HepG2 (cell line): ENCODE data around the gene RBM26. TPM values are rescaled to one million over a fixed set of nuclear protein-coding genes. Genes with fewer than 3 reads are reported as not detected.
A peak's percentile ranks its signal among the peaks of the same experiment; 100 is the strongest.

Source experiments
- ARID4A ChIP-seq: sonication (generic); formaldehyde crosslinking; IDR thresholded peaks from 2 replicates; pipeline ENCODE4 v1.5.0; 2020; ENCODE audit warnings: mild to moderate bottlenecking, missing genetic modification reagents, borderline replicate concordance
- ATAD3A ChIP-seq: sonication (generic); formaldehyde crosslinking; IDR thresholded peaks from 2 replicates; pipeline ENCODE4 v1.4.0; 2020; ENCODE audit warnings: missing genetic modification reagents
- BORCS8-MEF2B ChIP-seq: sonication (generic); formaldehyde crosslinking; IDR thresholded peaks from 2 replicates; pipeline ENCODE4 v1.8.0; 2022; ENCODE audit warnings: mild to moderate bottlenecking, missing genetic modification reagents
- HMGXB4 ChIP-seq, 2 experiments: sonication (generic) in 1 of 2; formaldehyde crosslinking in 1 of 2; IDR thresholded peaks; 2 replicates each; pipeline versions ENCODE4 v1.4.0 to v1.6.1; 2018 to 2020; ENCODE audit warnings: missing genetic modification reagents in 2 of 2, borderline replicate concordance in 1 of 2, low read depth in 1 of 2, mild to moderate bottlenecking in 1 of 2, missing biosample characterization in 1 of 2
- IKZF1 ChIP-seq: fragments of 450-650 bp; IDR thresholded peaks from 2 replicates; pipeline ENCODE4 v1.7.1; 2016
- KAT2B ChIP-seq: fragments of 150-350 bp; IDR thresholded peaks from 2 replicates; pipeline ENCODE4 v1.6.1; 2014; ENCODE audit warnings: low read depth, low read length, borderline replicate concordance
- MLX ChIP-seq: IDR thresholded peaks from 2 replicates; pipeline ENCODE4 v1.6.1; 2016
- MXI1 ChIP-seq: IDR thresholded peaks from 3 replicates; pipeline ENCODE4 v1.6.1; 2012; ENCODE audit warnings: low read depth, low read length, inconsistent platforms, borderline replicate concordance
- PHF21A ChIP-seq: sonication (generic); formaldehyde crosslinking; IDR thresholded peaks from 2 replicates; pipeline ENCODE4 v1.5.0; 2020; ENCODE audit warnings: mild to moderate bottlenecking, missing genetic modification reagents
- RARA ChIP-seq: IDR thresholded peaks from 2 replicates; pipeline ENCODE4 v1.6.1; 2016; ENCODE audit warnings: missing genetic modification reagents, missing compliant biosample characterization
- SAP130 ChIP-seq: IDR thresholded peaks from 2 replicates; pipeline ENCODE4 v1.6.1; 2016; ENCODE audit warnings: low read depth
- TFDP1 ChIP-seq: IDR thresholded peaks from 2 replicates; pipeline ENCODE4 v1.6.1; 2016; ENCODE audit warnings: missing compliant biosample characterization, missing genetic modification reagents, borderline replicate concordance
- ZEB1 ChIP-seq: IDR thresholded peaks from 2 replicates; pipeline ENCODE4 v1.6.1; 2012; ENCODE audit warnings: mild to moderate bottlenecking, low read depth, inconsistent platforms; ENCODE audit not compliant: insufficient replicate concordance
- ZFP1 ChIP-seq: IDR thresholded peaks from 2 replicates; pipeline ENCODE4 v1.6.1; 2016
- ZFYVE20 ChIP-seq: sonication (generic); formaldehyde crosslinking; IDR thresholded peaks from 2 replicates; pipeline ENCODE4 v1.8.0; 2023; ENCODE audit warnings: low read depth, mild to moderate bottlenecking, moderate library complexity, missing genetic modification reagents, borderline replicate concordance
- ZNF430 ChIP-seq: sonication (generic); formaldehyde crosslinking; IDR thresholded peaks from 2 replicates; pipeline ENCODE4 v1.9.0; 2021; ENCODE audit warnings: mild to moderate bottlenecking, missing genetic modification reagents
- ZNF512B ChIP-seq: sonication (generic); formaldehyde crosslinking; IDR thresholded peaks from 2 replicates; pipeline ENCODE4 v1.5.1; 2020; ENCODE audit warnings: missing genetic modification reagents, mild to moderate bottlenecking, borderline replicate concordance
- polyA plus RNA-seq, 8 experiments: library from polyadenylated mRNA; depleted of rRNA in 3 of 8; stranded (reverse) in 7 of 8; unstranded in 1 of 8; fragments of >200 nt; fragmentation: Illumina TruSeq in 4 of 8; extraction: Trizol in 4 of 8; gene quantifications; 2 replicates each; pipeline versions ENCODE4 v1.2.1 to v1.2.3, GENCODE V29; 2011 to 2016; ENCODE audit warnings: low read depth in 4 of 8, missing spikeins in 1 of 8, mixed read lengths in 1 of 8; ENCODE audit not compliant: insufficient read depth in 1 of 8
- total RNA-seq, 5 experiments: library from RNA; depleted of rRNA; stranded (reverse); fragments of >200 nt; fragmentation: Illumina TruSeq; extraction: Trizol; gene quantifications; 2 replicates each; pipeline ENCODE4 v1.2.3, GENCODE V29; 2016; ENCODE audit warnings: low read depth in 1 of 5

The RBM26 gene
- total and polyA plus RNA-seq, 2 of the 13 experiments (the other 11 are each of a cell fraction or from before 2014, with no cell fraction given), result 19.4 to 34.4 TPM

DNA sequence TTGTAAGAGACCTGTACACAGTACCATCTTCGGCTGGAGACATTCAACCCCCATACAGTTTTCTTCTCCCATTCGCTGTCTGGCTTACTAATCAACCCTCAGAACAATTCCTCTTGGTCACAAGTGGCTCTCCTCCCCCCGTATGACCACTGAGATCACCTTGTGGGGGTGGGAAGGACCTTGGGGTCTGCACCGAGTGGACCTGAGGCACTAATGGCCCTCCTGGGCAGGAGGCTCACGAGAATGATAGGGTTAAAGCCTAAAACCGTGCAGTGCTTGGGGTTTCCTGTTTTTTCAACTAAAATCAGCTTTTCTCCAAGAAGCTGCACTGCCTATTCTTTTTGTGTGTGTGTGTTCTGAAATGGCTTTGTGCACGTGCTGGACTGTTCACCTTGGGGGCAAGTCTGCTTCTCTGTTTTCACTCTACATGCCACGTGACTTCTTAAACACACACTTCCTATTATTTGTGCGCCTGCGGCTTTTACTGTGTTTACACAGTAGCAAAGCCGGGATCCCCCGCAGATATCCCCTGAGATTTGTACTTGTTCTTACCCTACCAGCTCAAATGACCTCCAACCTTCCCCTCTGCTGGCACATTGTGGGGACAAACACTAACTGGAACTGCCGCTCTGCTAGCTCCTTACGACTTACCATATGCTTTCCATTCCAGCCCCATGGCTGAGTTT is 12.3 kb downstream of the RBM26 start (continued):
- peak in 1 of 2 experiments; percentile 23; a peak in 1 of 4 replicates for TF ChIP-seq HMGXB4 (CRISPR knock-in tag; IDR thresholded peaks at IDR 0.05; ENCODE audit: borderline replicate concordance in 1 of 2, low read depth in 1 of 2)
- TF ChIP-seq ZEB1, result no peak
- TF ChIP-seq RARA (CRISPR knock-in tag), result peak; percentile 70
- no peak for TF ChIP-seq IKZF1
- TF ChIP-seq TFDP1 (CRISPR knock-in tag), result peak; percentile 69; the same call in 1 of the 2 replicates
- TF ChIP-seq ZNF512B (CRISPR knock-in tag), result no peak
- TF ChIP-seq MXI1, result peak; percentile 72; the same call in 1 of the 3 replicates
- peak; percentile 77 for TF ChIP-seq SAP130 (CRISPR knock-in tag)
- TF ChIP-seq ZNF430 (CRISPR knock-in tag), result peak; percentile 80
- peak; percentile 72; the same call in 1 of the 2 replicates for TF ChIP-seq MLX (CRISPR knock-in tag)
- TF ChIP-seq KAT2B, result no peak
- no peak for TF ChIP-seq ZFYVE20 (CRISPR knock-in tag)
- TF ChIP-seq ATAD3A (CRISPR knock-in tag), result no peak
- no peak; the same call in 1 of the 2 replicates for TF ChIP-seq ZFP1 (CRISPR knock-in tag)
- peak; percentile 83 for TF ChIP-seq PHF21A (CRISPR knock-in tag)
- TF ChIP-seq BORCS8-MEF2B (CRISPR knock-in tag), result peak; percentile 58; the same call in 1 of the 2 replicates
- TF ChIP-seq ARID4A (CRISPR knock-in tag), result peak; percentile 74; the same call in 1 of the 2 replicates
